Measurements from ENCODE around the gene PRKAR1A.

The PRKAR1A gene

DNA sequence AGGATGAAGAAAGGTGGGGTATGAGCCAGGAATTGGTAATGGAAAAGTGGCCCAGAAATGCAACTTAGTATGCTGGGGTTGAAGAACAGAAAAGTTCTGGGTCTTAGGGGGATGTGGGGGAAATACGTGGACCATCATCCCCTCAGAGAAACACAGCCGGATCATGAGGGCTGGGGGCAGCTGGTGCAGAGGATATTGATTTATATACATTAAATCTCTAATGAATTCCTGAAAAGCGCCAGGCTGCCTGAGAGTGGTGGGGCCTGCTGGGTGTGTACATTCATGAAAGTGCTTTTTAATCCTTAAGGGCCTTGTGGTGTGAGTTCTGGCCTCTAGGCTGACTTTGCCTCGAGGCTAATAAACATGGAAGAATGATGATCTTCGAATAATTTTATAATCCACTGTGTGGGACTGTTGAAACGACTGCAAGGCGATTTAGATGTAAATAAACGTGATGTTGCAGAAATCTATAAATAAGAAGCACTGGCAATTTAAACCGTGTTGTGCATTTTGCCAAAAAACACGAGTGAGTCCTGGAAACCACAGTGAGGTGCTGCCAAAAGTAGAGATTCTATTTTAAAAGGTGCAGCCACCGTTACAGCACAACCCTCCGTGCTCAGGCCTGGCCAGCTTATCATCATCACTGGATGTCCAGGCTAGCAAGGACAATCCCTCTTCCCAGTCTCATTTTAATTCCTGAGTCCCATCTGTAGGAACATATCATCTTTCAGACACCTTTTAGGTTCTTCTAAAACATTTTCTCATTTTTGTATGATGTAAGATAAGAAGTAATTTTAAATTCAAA lies 32.1 kb downstream of the PRKAR1A start:
- no peak for DNase-seq

DNA sequence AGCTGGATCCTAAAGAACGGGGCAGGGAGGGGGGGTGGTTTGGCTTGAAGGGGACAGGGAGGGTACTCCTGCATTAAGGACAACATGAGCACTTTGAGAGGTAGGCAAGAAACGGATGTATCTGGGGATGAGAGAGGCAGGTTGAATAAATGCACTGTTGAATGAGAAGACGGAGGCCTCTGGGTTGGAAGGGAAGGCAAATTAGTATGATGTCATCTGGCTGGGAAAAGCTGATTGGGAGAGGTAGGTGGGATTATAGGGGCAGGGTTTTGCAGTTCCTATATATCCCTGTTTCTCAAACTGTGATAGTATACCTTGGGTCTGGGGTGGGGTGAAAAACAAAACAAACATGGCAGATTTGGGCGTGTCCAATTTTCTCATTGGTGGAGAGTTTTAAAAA lies 44.3 kb downstream of the PRKAR1A start:
- no peak for DNase-seq

DNA sequence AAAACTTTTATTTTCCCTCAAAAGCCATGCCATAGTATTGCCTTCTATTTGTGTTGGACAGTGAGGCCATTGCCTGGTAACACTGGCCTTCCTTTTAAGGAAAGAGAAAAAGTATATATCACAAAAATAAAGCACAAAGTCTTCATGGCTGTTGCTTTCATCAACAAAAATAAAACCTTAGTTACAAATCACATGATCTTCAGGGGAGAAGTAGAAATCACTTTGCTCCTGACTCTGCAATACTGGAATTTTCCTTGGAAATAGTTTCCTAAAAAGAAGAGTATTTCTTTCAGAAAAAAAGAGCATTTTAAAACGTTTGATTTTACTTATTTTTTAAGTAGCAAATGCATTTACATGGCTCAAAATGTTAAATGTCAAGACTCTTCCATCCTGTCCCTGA lies 47.1 kb downstream of the PRKAR1A start:
- DNase-seq = no peak

DNA sequence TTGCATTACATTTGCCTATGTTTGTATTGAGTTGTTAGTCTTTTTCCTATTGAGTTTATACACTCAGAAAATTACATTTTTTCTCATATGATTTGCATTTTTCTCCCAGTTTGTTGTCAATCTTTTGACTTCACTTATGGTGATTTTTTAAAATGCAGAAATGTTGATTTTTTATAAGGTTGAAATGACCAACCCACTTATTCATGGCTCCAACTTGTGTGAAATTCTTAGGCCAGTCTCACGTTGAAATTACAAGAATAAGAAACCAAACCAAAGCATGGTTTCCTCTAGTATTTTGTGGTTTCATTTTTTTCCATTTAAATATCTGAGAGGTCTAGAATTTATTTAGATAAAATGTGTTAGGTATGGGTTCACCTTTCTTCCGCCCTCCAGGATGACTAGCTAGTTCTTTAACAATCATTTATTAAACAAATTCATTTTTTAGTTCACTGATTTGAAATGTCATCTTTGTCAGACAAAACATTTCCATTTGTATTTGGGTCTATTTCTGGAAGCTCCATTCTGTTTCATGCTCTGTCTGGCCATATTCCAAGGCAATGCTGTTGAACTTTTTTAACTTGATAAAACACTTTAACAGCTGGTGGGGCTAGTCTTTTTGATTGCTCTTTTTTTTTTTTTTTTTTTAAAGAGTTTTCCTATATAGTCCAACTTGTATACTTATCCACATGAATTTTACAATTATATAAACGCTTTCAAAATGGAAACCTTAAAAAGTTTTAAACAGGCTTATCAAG lies 48.9 kb downstream of the PRKAR1A start:
- no peak for DNase-seq

DNA sequence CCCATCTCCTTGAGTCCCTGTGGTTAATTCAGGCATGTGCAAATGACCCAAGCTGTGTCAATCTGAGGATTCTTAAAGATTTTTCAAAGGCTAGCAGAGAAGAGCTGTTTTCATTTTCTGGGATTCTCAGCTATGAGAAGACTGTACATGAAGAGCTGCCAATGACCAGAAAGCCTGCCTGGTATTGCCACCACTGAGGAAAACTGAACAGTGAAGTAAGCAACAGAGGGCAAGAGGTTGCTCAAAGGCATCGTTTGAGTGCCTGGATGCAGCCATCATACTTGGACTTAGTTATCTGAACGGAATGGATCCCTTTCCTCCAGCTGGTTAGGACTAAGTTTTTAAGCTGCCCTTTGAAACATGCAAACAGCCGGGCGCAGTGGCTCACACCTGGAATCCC lies 50.5 kb downstream of the PRKAR1A start:
- DNase-seq = no peak

DNA sequence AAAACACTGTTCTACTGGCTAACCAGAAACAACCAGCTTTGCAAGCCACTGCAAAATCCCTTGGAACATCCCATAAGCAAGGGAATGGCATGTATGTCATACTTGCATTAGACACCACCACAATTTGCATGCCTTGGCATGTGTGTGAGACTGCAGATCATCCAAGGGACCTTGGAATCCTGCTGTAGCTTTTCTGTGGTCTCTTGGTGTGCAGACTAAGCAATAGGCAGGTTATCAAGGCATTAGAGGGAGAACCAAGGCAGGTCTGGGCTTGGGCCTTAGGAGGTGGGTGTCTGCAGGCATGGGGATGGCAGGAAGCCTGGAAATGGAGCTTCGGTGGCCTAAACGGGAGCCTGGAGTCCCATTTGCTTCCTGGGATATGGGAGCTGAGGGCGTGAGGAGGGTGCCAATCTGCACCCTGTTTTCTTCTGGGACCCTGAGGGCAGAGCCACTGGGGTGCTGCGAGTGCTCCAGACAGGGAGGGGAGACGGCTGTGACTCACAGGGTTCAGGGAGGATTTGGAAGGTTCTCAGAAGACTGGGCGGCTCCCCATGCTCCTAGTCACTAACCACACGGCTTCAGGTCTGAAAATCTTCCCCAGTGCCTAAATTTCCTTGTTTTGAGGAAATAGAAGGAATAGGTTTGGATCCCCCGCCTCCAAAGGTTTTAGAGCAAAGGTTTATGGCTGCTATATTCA lies 52.3 kb downstream of the PRKAR1A start:
- DNase-seq = no peak

DNA sequence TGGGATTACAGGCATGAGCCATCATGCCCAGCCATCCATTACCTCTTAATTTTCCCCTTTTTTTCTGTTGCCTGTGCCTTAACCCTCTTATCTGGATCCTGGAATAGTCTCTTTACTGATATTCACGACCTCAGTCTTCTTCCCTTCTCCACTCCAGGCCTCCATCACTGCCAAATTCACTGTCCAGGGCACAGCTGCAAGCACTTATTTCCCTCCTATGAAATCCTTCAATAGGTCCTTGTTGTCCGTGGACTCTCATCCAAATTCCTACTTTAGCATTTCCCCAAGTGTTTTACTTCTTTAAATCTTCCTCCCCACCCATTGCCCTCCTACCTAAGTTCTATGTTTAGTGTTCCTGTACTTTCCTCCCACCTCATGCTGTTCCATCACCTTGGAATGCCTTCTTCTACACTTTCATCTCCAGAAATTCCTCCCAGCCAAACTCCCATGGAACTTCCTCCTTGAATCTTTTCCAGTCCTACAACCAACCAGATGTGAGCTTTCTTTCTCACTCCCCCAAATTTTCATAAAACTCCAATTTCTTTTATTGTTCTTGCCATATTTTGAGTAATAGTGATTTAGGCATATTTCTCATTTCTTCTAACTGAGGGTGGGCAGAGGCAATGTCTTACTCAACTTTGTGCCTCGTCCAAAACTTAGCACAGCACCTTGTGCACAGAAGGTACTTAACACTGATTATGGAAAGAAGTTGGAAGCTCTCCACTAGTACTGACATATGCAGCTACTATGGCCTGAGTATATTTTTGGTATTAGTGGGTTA lies 53.6 kb downstream of the PRKAR1A start:
- DNase-seq = no peak

DNA sequence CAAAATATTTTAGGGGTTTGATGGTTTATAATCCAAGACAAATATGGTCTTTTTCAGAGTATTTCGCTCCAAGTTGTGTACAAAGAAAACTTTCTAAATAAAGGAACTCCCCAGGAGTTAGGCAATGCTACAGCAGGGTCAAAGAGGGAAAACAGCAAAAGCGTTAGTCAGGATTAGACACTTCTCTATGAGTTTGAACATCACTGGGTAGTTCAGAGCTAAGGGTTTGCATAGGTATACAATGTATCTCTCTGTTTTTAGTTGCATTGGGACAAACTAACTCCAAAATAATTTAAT lies 54.2 kb downstream of the PRKAR1A start:
- DNase-seq = no peak

DNA sequence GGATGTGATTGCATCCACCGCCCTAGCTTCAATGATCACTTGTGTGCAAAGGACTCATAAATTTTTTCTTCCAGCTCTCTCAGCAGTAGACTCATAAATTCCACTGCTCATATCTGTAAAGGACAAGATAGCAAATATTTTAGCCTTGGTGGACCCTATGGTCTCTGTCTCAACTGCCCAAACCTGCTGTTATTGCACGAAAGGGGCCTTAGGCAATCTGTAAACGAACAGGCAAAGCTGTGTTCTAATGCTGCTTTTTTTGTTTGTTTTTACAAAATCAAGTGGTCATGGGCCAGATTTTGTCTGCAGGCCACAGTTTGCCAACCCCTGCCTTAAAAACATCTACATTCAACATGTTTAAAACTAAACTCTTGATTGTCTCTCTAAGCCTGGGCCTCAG lies 54.8 kb downstream of the PRKAR1A start:
- DNase-seq = no peak

DNA sequence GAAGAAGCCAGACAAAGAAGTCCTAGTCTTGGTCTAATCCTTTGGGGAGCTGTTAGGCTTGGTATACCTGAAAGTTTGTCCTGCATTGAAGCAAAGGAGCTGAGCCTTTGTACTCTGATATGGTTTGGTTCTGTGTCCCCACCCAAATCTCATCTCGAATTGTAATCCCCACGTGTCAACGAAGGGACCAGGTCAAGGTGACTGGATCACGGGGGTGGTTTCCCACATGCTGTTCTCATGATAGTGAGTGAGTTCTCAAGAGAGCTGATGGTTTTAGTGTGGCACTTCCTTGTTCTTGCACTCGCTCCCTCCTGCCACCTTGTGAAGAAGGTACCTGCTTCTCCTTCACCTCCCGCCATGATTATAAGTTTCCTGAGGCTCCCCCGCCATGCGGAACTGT lies 55.4 kb downstream of the PRKAR1A start:
- no peak for DNase-seq

DNA sequence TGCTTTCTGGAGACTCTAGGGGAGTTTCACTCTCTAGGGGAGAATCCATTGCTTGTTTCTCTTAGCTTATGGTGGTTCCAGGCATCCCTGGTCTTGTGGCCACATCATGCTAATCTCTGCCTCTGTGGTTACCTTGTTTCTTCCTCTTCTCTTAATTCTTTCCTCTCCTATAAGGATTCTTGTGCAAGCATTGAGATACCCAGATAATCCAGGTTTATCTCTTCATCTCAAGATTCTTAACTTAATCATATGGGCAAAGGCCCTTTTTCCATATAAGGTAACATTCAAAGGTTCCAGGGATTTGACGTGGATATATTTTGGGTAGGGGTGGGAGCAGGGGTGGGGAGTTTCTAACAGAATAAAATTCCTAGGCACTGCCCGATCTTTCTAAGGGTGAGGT lies 56.4 kb downstream of the PRKAR1A start:
- DNase-seq = no peak

DNA sequence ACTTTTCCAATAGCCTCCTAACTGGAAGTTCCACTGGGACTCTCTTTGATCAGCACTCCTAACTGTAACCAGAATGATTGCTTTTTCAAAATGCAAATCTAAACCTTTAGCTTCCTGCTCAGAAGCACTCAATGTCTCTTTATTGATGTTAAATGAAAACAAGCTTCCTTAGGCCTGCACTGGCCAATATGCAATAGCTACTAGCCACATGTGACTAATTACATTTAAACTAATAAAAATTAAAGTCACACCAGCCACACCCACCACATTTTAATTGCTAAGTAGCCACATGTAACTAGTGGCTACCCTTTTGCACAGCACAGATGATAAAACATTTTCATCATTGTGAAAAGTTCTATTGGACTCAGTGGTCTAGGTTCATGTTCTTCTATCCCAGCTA lies 57.1 kb downstream of the PRKAR1A start:
- DNase-seq = no peak

DNA sequence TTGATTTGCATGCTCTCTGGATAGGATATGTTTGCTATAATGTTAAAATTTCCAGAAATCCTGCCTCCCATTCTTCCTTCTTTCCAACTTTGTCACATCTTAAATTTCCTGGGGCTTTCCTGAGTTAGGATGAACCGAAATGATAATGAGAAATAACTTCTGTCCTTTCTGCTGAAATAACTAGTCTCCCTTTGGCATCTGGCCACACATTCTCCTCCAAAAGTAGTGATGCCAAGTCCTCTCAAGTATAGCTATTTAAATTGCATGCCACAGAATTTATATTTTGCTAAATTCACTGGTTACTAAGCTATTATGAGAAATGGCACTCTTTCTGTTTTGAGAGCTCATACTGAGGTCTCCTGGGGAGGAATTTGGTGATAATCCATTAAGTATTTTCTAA lies 58.3 kb downstream of the PRKAR1A start:
- DNase-seq = no peak

DNA sequence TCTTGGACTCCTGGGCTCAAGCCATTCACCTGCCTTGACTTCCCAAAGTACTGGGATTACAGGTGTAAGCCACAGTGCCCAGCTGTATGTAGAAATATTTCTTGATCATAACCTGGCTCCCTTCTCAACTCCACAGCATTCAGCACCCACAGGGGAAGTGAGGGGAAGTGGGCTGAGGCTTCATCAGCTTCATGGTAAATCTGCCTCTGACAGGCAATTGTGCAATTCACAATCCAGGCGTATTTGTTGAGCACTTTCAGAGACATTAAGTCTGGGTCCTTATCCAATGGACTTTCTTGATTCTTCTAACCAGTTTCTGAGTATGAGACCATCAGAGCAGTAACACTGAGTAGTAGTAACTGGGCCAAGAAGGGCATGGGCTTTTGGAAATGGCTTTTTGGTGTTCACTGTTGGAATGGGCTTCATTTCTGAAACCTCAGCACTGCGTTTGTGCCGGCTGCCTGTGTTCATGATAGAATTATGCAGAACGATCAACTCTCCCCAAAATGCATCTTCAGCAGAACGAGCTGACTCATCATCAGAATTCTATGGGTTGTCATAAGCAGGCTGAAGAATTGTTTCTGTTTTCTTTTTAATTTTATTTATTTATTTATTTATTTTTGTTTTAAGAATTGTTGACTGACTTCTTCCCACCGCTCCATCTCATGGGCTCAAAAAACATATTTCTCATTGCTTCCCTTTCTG lies 60.1 kb downstream of the PRKAR1A start:
- DNase-seq = no peak

DNA sequence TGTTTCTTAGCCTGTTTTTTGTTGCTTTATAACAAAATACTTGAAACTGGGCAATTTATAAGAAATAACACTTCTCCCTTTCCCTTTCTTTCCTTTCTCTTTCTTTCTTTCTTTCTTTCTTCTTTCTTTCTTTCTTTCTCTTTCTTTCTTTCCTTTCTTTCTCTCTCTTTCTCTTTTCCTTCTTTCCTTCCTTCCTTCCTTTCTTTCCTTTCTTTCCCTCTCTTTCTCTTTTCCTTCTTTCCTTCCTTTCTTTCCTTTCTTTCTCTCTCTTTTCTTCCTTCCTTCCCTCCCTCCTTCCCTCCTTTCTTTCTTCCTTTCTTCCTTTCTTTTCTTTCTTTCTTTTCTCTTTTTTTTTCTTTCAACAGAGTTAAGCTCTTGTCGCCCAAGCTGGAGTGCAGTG lies 61.1 kb downstream of the PRKAR1A start:
- DNase-seq = no peak

DNA sequence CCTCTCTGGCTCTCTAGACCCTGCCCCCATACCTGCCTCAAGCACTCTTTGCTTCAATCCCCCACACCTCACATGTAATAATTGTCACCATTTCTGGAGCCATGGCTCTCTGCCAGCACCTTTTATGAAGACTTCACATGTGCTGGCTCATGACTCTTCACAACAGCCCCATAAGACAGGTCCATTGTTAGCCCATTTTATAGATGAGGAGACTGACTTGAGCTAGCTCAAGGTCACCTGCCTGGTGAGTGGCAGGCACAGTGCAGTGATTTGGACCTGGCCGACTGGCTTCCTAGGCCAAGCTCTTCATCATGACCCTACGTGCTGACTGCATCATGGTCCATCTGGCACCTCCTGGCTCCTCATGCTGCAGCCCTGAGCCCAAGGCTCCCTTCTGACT lies 63.9 kb downstream of the PRKAR1A start:
- no peak for DNase-seq

DNA sequence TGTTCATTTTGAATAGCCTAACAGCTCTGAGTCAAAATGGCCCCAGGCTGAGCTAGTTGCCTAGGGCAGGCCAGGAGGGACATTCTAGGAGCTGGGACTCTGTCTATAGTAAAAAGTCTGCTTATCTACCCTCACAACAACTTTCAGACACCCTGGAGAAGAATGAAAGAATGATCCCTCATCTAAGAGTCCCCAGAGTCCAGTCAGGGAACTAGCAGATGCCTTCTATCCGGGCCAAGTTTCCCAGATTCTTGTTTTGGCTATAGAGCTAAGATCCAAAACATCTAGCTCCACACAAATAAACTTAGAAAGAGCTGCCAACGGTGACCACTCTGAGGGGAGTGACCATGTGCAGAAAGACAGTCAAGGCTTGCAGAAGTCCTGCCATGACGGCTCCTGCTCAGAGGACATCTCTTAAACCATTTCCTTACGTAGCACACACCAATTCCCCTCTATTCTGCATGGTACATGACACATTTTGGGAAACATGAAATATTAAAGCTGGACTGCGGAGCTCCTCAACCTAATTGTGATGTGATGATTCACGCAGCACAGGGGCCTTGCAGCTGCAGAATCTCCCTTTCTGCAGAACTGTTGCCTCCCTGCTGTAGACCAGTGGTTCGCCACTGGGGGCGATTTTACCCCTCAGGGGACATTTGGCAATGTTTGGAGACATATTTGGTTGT lies 64.7 kb downstream of the PRKAR1A start:
- DNase-seq = no peak

DNA sequence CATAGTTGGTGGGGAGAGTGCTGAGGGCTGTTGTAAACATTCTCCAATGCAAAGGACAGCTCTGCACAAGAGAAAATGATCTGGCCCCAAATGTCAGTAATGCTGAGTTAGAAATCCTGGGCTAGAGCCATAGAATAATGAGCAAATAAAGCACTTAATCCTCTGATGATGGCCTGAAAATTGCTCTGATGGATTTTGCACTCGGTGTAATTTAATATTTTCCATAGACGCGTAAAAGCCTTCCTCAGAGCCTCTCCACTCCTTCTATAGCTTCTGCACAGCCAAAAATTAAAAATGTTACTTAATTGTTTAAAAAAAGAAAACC lies 65.2 kb downstream of the PRKAR1A start:
- no peak for DNase-seq

DNA sequence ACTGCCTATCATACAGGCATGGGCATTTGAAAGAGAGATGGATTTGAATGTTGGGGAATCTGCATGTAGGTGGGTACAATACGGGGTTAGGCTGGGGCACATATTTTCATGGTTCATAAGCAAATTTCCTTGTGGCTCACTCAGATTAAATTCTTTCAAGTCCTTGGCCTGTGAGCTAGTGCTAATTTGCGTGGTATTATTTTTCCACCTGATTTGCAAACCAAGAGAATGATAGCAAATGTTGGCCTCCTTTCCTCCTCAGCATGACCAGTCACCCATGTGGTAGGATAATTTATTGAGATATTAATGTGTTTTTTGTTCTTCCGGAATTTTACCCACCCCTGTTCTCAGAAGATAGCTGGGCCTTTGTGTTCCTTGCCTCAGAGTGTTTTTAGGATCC lies 66.0 kb downstream of the PRKAR1A start:
- DNase-seq = no peak

DNA sequence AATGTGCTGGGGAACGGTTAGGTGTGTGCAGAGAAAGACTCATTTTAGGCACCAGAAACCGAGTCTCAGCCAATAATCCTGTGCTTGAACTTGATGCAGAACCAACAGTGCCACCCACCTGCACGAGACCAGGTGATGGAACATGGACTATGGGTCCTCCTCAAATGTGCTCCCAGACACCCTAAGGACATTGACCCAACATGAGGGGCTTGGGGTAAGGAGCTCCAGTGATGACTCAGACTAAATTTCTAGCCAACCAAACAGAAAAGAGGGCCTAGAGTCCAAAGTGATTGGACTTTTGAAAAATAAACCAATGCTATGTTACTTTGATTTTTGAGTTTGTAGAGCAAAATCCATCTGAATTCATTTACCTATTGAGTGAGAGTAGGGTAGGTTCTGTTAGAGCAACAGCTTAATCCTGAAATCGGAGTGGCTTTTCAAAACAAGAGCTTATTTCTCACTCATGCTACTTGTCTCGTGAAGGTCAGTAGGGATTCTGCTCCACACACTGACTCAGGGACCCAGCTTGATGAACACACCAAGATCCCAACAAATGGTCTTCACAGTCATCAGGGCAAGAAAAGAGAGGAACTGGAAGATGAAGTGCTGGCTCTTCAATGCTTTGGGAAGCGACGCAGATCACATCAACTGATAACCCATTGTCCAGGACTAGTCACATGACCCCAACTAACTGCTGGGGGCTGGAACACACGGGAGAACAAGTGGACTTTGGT lies 67.1 kb downstream of the PRKAR1A start:
- DNase-seq = no peak

DNA sequence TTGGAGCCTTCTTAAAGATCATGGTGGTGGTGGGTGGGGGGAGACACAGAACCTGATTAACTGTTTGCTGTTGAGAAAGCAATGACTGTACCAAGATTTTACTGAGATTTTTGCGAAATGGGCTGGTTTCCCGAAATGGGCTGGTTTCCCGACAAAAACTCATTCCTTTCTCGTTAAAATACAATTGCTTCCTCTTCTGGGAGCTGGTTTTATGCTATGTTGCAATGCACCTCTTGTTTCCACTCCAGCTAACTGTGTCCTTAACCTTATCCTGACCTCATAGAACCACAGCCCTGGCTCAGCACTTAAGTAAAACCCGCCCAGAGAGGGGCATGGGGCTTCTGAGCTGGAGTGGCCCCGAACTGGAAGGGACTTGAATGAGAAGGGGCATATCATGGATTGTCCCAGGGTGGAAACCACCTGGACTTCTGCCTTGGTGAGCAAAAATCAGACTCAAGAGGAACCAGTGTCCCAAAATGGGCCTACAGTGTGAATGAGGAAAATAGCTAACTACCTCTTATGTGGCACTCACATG lies 68.1 kb downstream of the PRKAR1A start:
- DNase-seq = no peak
